ENCODE results near the gene TGFB3.
"Not testable (repeated sequence)": the region's sequence is repeated elsewhere in the genome, so short reads cannot be mapped to it uniquely, and the experiment has no call there.

The TGFB3 gene

GRCh38 chr14:75934998-75935628, 46.7 kb downstream of the TGFB3 start:
- Histone ChIP-seq H3K27ac (no peak overlapping the region), H3K4me1 (ENCODE audit: control insufficient read depth in 1 of 2, insufficient read depth in 1 of 2, low read depth in 1 of 2, low read length in 1 of 2) (no peaks in the 10 kb centered on the region), H3K9me3 (no peaks in the 10 kb centered on the region), H3K4me3 (ENCODE audit: low read depth in 1 of 2, low read length in 1 of 2) (no peak overlapping the region), H3K27me3 (no peaks in the 10 kb centered on the region), H3K36me3 (no peaks in the 10 kb centered on the region)
- no peak for TF ChIP-seq CTCF (IDR thresholded peaks at IDR 0.05)

GRCh38 chr14:75933712-75934296, 48.0 kb downstream of the TGFB3 start:
- Histone ChIP-seq H3K9me3 (no peaks in the 10 kb centered on the region), H3K4me1 (ENCODE audit: control insufficient read depth in 1 of 2, insufficient read depth in 1 of 2, low read depth in 1 of 2, low read length in 1 of 2) (no peaks in the 10 kb centered on the region), H3K4me3 (ENCODE audit: low read depth in 1 of 2, low read length in 1 of 2) (no peak overlapping the region), H3K27me3 (no peaks in the 10 kb centered on the region), H3K36me3 (no peaks in the 10 kb centered on the region), H3K27ac (no peak overlapping the region)
- no peak for TF ChIP-seq CTCF (IDR thresholded peaks at IDR 0.05)

GRCh38 chr14:75928690-75929181, 53.1 kb downstream of the TGFB3 start:
- H3K27me3 ChIP-seq: no peaks in the 10 kb centered on the region
- no peaks in the 10 kb centered on the region for H3K9me3 ChIP-seq
- no peak overlapping the region for H3K27ac ChIP-seq
- H3K4me3 ChIP-seq (ENCODE audit: low read depth in 1 of 2, low read length in 1 of 2): no peak overlapping the region
- no peak for TF ChIP-seq CTCF (IDR thresholded peaks at IDR 0.05)
- H3K36me3 ChIP-seq: no peaks in the 10 kb centered on the region
- H3K4me1 ChIP-seq (ENCODE audit: control insufficient read depth in 1 of 2, insufficient read depth in 1 of 2, low read depth in 1 of 2, low read length in 1 of 2): no peaks in the 10 kb centered on the region

- TF ChIP-seq CTCF (IDR thresholded peaks at IDR 0.05): no peak
- no peak overlapping the region for H3K4me3 ChIP-seq (ENCODE audit: low read depth in 1 of 2, low read length in 1 of 2)
- H3K27me3 ChIP-seq: no peaks in the 10 kb centered on the region
- H3K36me3 ChIP-seq: no peaks in the 10 kb centered on the region
- H3K4me1 ChIP-seq (ENCODE audit: control insufficient read depth in 1 of 2, insufficient read depth in 1 of 2, low read depth in 1 of 2, low read length in 1 of 2): no peaks in the 10 kb centered on the region
- H3K27ac ChIP-seq: no peak overlapping the region
- H3K9me3 ChIP-seq: no peaks in the 10 kb centered on the region
Observed at GRCh38 chr14:75927564-75928087, 54.2 kb downstream of the TGFB3 start.

GRCh38 chr14:75926431-75927115, 55.2 kb downstream of the TGFB3 start:
- no peaks in the 10 kb centered on the region for H3K36me3 ChIP-seq
- H3K27ac ChIP-seq: no peak overlapping the region
- no peaks in the 10 kb centered on the region for H3K27me3 ChIP-seq
- H3K4me3 ChIP-seq (ENCODE audit: low read depth in 1 of 2, low read length in 1 of 2): no peak overlapping the region
- no peak for TF ChIP-seq CTCF (IDR thresholded peaks at IDR 0.05)
- H3K4me1 ChIP-seq (ENCODE audit: control insufficient read depth in 1 of 2, insufficient read depth in 1 of 2, low read depth in 1 of 2, low read length in 1 of 2): no peaks in the 10 kb centered on the region
- H3K9me3 ChIP-seq: no peaks in the 10 kb centered on the region

GRCh38 chr14:75925141-75925840, 56.5 kb downstream of the TGFB3 start:
- H3K4me3 ChIP-seq (ENCODE audit: low read depth in 1 of 2, low read length in 1 of 2); H3K4me1 ChIP-seq (ENCODE audit: control insufficient read depth in 1 of 2, insufficient read depth in 1 of 2, low read depth in 1 of 2, low read length in 1 of 2); H3K27me3 ChIP-seq; H3K36me3 ChIP-seq; H3K27ac ChIP-seq; H3K9me3 ChIP-seq: not testable (repeated sequence)

GRCh38 chr14:75920421-75920820, 61.4 kb downstream of the TGFB3 start:
- not testable (repeated sequence) for H3K36me3 ChIP-seq; H3K4me3 ChIP-seq (ENCODE audit: low read depth in 1 of 2, low read length in 1 of 2); H3K9me3 ChIP-seq; H3K27ac ChIP-seq; H3K27me3 ChIP-seq; H3K4me1 ChIP-seq (ENCODE audit: control insufficient read depth in 1 of 2, insufficient read depth in 1 of 2, low read depth in 1 of 2, low read length in 1 of 2)
